GM12878 (cell line): Measurements from ENCODE around the gene FUT8.

Experiments used
- CHD2 ChIP-seq: IDR thresholded peaks from 2 replicates; pipeline ENCODE4 v1.6.1; 2011; ENCODE audit warnings: low read depth, low read length, improper control_type of control experiment, borderline replicate concordance
- HDAC6 ChIP-seq: fragments of 200-600 bp; sonication (generic); IDR thresholded peaks from one replicate; pipeline ENCODE4 v1.8.0; 2017; ENCODE audit warnings: antibody characterized with exemption; ENCODE audit not compliant: unreplicated experiment
- TAF1 ChIP-seq: IDR thresholded peaks from 2 replicates; pipeline ENCODE4 v1.6.1; 2011; ENCODE audit warnings: mild to moderate bottlenecking, low read depth, low read length, borderline replicate concordance
- TF ChIP-seq, protein P1 (sequence below): fragments of 450-650 bp; formaldehyde crosslinking; IDR thresholded peaks from 2 replicates; pipeline ENCODE4 v1.5.0; 2022; ENCODE audit warnings: mild to moderate bottlenecking, missing genetic modification characterization

GRCh38 chr14:65453807-65454480, 41.4 kb downstream of the FUT8 start:
- TF ChIP-seq, protein P1, sequence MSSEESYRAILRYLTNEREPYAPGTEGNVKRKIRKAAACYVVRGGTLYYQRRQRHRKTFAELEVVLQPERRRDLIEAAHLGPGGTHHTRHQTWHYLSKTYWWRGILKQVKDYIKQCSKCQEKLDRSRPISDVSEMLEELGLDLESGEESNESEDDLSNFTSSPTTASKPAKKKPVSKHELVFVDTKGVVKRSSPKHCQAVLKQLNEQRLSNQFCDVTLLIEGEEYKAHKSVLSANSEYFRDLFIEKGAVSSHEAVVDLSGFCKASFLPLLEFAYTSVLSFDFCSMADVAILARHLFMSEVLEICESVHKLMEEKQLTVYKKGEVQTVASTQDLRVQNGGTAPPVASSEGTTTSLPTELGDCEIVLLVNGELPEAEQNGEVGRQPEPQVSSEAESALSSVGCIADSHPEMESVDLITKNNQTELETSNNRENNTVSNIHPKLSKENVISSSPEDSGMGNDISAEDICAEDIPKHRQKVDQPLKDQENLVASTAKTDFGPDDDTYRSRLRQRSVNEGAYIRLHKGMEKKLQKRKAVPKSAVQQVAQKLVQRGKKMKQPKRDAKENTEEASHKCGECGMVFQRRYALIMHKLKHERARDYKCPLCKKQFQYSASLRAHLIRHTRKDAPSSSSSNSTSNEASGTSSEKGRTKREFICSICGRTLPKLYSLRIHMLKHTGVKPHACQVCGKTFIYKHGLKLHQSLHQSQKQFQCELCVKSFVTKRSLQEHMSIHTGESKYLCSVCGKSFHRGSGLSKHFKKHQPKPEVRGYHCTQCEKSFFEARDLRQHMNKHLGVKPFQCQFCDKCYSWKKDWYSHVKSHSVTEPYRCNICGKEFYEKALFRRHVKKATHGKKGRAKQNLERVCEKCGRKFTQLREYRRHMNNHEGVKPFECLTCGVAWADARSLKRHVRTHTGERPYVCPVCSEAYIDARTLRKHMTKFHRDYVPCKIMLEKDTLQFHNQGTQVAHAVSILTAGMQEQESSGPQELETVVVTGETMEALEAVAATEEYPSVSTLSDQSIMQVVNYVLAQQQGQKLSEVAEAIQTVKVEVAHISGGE = no peak
- no peak for TF ChIP-seq CHD2
- TF ChIP-seq HDAC6 = no peak
- TF ChIP-seq TAF1 = no peak
